Subcutaneous abdominal adipose tissue (tissue), 5 donors: ENCODE measurements around the gene NRP2.

Experiments used
- H3K27ac ChIP-seq: one replicate; pipeline ENCODE4 v1.7.0; 2013; ENCODE audit warnings: low read depth, mild to moderate bottlenecking, inconsistent platforms, low read length, moderate library complexity
- H3K27me3 ChIP-seq, 5 donors: one replicate each; pipeline ENCODE4 v1.7.0; 2013; ENCODE audit warnings: low read length in 5 of 5, inconsistent platforms in 1 of 5; ENCODE audit not compliant: control insufficient read depth in 5 of 5, insufficient read depth in 4 of 5
- H3K36me3 ChIP-seq, 5 donors: one replicate each; pipeline ENCODE4 v1.7.0; 2013; ENCODE audit warnings: low read length in 5 of 5; ENCODE audit not compliant: control insufficient read depth in 5 of 5, insufficient read depth in 5 of 5
- H3K4me1 ChIP-seq, 5 donors: one replicate each; pipeline ENCODE4 v1.7.0; 2013; ENCODE audit warnings: low read length in 5 of 5, mild to moderate bottlenecking in 3 of 5, moderate library complexity in 1 of 5; ENCODE audit not compliant: control insufficient read depth in 5 of 5, insufficient read depth in 5 of 5
- H3K4me3 ChIP-seq, 5 donors: one replicate each; pipeline ENCODE4 v1.7.0; 2013; ENCODE audit warnings: low read length in 5 of 5, low read depth in 1 of 5
- H3K9ac ChIP-seq, 5 donors: one replicate each; pipeline ENCODE4 v1.7.0; 2013; ENCODE audit warnings: low read length in 5 of 5, mild to moderate bottlenecking in 4 of 5, moderate library complexity in 3 of 5
- H3K9me3 ChIP-seq, 5 donors: one replicate each; pipeline ENCODE4 v1.7.0; 2013; ENCODE audit warnings: low read length in 5 of 5; ENCODE audit not compliant: control insufficient read depth in 5 of 5
- donor health status: healthy.
- donor health status: healthy.
- donor health status: healthy.
- donor health status: healthy.
- donor health status: healthy.

The NRP2 gene

GRCh38 chr2:205644018-205644417 is 38.3 kb upstream of the NRP2 start:
- Histone ChIP-seq H3K9me3 (peaks cover 4 to 7% (median 5%) of the 10 kb centered on the region in 5 donors), H3K27ac (no peak overlapping the region), H3K4me1 (no peaks in the 10 kb centered on the region), H3K27me3 (peaks cover 0 to 4% (median 0%) of the 10 kb centered on the region in 5 donors), H3K9ac (no peak overlapping the region), H3K4me3 (no peak overlapping the region), H3K36me3 (no peaks in the 10 kb centered on the region)

- H3K27ac ChIP-seq = no peak overlapping the region
- H3K36me3 ChIP-seq = no peaks in the 10 kb centered on the region
Measured at GRCh38 chr2:205646680-205647079, 35.6 kb upstream of the NRP2 start.

GRCh38 chr2:205650450-205650849 is 31.9 kb upstream of the NRP2 start:
- H3K9me3 ChIP-seq = no peaks in the 10 kb centered on the region
- peaks cover 0 to 6% (median 0%) of the 10 kb centered on the region in 5 donors for H3K4me1 ChIP-seq
- H3K27me3 ChIP-seq = no peaks in the 10 kb centered on the region
- H3K9ac ChIP-seq = no peak overlapping the region
- no peak overlapping the region for H3K4me3 ChIP-seq
- no peaks in the 10 kb centered on the region for H3K36me3 ChIP-seq
- H3K27ac ChIP-seq = no peak overlapping the region

More at GRCh38 chr2:205646680-205647079, 35.6 kb upstream of the NRP2 start:
- Histone ChIP-seq H3K4me1 (no peaks in the 10 kb centered on the region), H3K9ac (no peak overlapping the region), H3K4me3 (no peak overlapping the region), H3K27me3 (peaks cover 0 to 4% (median 0%) of the 10 kb centered on the region in 5 donors), H3K9me3 (no peaks in the 10 kb centered on the region)

- peaks cover 0 to 10% (median 2%) of the 10 kb centered on the region in 5 donors for H3K4me1 ChIP-seq
- H3K27me3 ChIP-seq = no peaks in the 10 kb centered on the region
- no peak overlapping the region for H3K4me3 ChIP-seq
- H3K9ac ChIP-seq = no peak overlapping the region
- no peaks in the 10 kb centered on the region for H3K36me3 ChIP-seq
- no peaks in the 10 kb centered on the region for H3K9me3 ChIP-seq
- H3K27ac ChIP-seq = no peak overlapping the region
Measured at GRCh38 chr2:205650931-205651330, 31.4 kb upstream of the NRP2 start.

GRCh38 chr2:205651719-205652118 is 30.6 kb upstream of the NRP2 start:
- no peak overlapping the region for H3K9ac ChIP-seq
- H3K27me3 ChIP-seq = no peaks in the 10 kb centered on the region
- no peaks in the 10 kb centered on the region for H3K9me3 ChIP-seq
- H3K36me3 ChIP-seq = no peaks in the 10 kb centered on the region
- no peak overlapping the region for H3K27ac ChIP-seq
- no peak overlapping the region for H3K4me3 ChIP-seq
- peaks cover 0 to 17% (median 9%) of the 10 kb centered on the region in 5 donors for H3K4me1 ChIP-seq

GRCh38 chr2:205654878-205655605 is 27.3 kb upstream of the NRP2 start:
- Histone ChIP-seq H3K27me3 (no peaks in the 10 kb centered on the region), H3K9ac (no peak overlapping the region), H3K27ac (no peak overlapping the region), H3K4me3 (no peak overlapping the region), H3K36me3 (no peaks in the 10 kb centered on the region), H3K9me3 (no peaks in the 10 kb centered on the region), H3K4me1 (peaks cover 4 to 32% (median 18%) of the 10 kb centered on the region in 5 donors)

- H3K27me3 ChIP-seq = no peaks in the 10 kb centered on the region
- H3K9me3 ChIP-seq = no peaks in the 10 kb centered on the region
- no peak overlapping the region for H3K27ac ChIP-seq
- no peak overlapping the region for H3K9ac ChIP-seq
- peaks cover 4 to 40% (median 26%) of the 10 kb centered on the region in 5 donors for H3K4me1 ChIP-seq
- no peaks in the 10 kb centered on the region for H3K36me3 ChIP-seq
- no peak overlapping the region for H3K4me3 ChIP-seq
Measured at GRCh38 chr2:205655779-205656456, 26.4 kb upstream of the NRP2 start.

GRCh38 chr2:205656461-205656860 is 25.8 kb upstream of the NRP2 start:
- H3K27me3 ChIP-seq = no peaks in the 10 kb centered on the region
- H3K9me3 ChIP-seq = no peaks in the 10 kb centered on the region
- H3K4me1 ChIP-seq = peaks cover 4 to 43% (median 26%) of the 10 kb centered on the region in 5 donors
- no peaks in the 10 kb centered on the region for H3K36me3 ChIP-seq
- no peak overlapping the region for H3K9ac ChIP-seq
- H3K4me3 ChIP-seq = no peak overlapping the region
- H3K27ac ChIP-seq = no peak overlapping the region

GRCh38 chr2:205656941-205657340 is 25.4 kb upstream of the NRP2 start:
- Histone ChIP-seq H3K9ac (no peak overlapping the region), H3K27ac (no peak overlapping the region)

GRCh38 chr2:205657579-205657978 is 24.7 kb upstream of the NRP2 start:
- no peak overlapping the region for H3K27ac ChIP-seq
- no peak overlapping the region for H3K9ac ChIP-seq
- H3K9me3 ChIP-seq = peaks cover 0 to 3% (median 0%) of the 10 kb centered on the region in 5 donors
- peaks cover 4 to 43% (median 26%) of the 10 kb centered on the region in 5 donors for H3K4me1 ChIP-seq
- no peaks in the 10 kb centered on the region for H3K27me3 ChIP-seq
- H3K4me3 ChIP-seq = no peak overlapping the region
- H3K36me3 ChIP-seq = no peaks in the 10 kb centered on the region

More at GRCh38 chr2:205656941-205657340, 25.4 kb upstream of the NRP2 start:
- no peaks in the 10 kb centered on the region for H3K36me3 ChIP-seq
- H3K4me3 ChIP-seq = no peak overlapping the region
- peaks cover 0 to under 1% (median 0%) of the 10 kb centered on the region in 5 donors for H3K9me3 ChIP-seq
- H3K4me1 ChIP-seq = peaks cover 4 to 43% (median 26%) of the 10 kb centered on the region in 5 donors
- no peaks in the 10 kb centered on the region for H3K27me3 ChIP-seq
